GM18868 (cell line): Measurements from ENCODE around the gene KCNH3.
A peak's percentile ranks its signal among the peaks of the same experiment; 100 is the strongest.

Experiments used
- ATAC-seq: cut with Tn5 transposase; IDR thresholded peaks from one replicate; pipeline ENCODE4 v1.9.1; 2021; ENCODE audit warnings: mild to moderate bottlenecking, moderate library complexity; ENCODE audit not compliant: unreplicated experiment

Gene KCNH3

DNA sequence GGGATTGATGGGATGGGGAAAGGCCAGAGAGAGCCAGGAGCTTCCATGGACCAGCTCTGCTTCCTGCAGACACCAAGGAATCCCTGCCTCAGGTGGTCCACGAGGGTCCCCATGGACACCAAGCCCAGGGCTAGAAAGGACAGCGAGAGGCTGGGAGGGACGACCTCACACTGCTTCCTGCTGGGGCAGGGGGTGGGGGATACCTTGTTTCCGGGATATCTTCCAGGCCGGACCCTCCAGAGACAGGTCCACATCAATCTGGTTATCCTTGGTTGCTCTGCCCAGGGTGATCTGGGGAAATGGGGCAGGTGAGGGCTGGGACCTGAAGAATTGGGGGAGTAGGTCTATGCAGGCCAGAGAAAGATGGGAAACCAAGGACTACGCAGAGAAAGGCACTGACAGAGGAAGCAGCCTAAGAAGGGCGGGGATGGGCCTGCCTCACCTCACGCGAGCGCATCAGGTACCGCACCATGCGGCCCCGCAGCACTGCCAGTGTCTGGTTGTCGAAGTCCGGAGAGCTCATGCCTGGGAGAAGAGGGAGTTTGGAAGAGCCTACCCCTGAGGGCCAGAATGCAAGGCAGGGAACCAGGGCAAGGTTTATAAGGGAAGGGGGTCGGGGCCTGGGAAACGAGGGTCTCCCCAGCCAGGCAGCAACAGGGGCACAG, 20.3 kb downstream of the KCNH3 start:
- ATAC-seq: no peak

DNA sequence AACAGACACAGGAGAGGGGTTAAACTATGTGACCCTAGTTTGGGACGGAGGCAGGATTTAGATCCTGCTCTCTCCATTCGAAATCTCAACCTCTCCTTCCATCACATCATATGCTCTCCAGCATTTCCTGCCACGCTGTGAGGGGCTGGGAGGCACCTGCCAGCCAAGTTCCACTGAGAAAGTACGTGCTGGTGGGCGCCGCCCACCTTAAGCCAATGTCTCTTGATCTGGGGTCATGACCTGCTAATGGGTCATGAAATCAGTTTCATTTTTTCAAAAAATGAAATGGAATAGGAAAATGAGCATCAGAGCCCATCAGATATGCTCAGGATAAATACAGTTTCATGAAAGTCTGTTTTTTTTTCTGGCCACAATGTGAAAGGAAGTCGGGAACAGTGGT, 21.9 kb downstream of the KCNH3 start:
- ATAC-seq: no peak

DNA sequence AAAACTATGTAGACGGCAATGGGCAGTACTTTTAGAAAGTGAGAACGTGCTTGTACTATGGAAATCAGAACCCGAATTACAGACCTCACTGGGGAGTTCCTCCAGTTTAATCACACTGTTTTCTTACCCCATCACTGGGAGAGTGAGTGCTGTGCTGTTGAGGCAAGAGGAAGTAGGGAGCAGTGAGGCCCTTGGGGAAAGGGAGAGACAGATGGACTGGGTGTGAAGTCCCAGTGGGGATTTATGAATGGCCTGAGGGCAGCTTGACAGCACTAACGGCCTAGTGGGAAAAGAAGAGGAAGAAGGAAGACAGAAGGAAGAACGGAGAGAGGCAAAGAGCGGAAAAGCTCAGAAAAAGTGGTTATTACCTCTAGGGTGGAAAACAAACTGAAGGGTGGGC, 23.4 kb downstream of the KCNH3 start:
- no peak for ATAC-seq

DNA sequence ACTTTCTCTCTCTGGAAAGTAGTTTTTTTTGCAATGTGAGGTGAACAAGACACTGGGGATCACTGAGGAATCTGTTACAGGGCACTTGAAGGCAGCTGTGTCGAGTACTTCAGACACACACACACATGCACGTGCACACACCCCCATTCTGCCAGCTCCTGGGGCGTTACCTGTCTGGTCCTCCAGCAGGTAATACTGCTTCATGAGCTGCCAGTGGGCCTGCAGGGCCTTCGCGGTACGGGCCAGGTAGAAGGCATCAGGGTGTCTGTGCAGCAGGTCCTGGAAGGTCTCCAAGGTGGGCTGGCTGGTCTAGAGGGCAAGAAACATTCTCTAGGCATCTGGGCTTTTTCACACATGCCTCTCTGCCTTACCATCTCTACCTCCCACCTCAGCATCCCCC, 24.0 kb downstream of the KCNH3 start:
- no peak for ATAC-seq

DNA sequence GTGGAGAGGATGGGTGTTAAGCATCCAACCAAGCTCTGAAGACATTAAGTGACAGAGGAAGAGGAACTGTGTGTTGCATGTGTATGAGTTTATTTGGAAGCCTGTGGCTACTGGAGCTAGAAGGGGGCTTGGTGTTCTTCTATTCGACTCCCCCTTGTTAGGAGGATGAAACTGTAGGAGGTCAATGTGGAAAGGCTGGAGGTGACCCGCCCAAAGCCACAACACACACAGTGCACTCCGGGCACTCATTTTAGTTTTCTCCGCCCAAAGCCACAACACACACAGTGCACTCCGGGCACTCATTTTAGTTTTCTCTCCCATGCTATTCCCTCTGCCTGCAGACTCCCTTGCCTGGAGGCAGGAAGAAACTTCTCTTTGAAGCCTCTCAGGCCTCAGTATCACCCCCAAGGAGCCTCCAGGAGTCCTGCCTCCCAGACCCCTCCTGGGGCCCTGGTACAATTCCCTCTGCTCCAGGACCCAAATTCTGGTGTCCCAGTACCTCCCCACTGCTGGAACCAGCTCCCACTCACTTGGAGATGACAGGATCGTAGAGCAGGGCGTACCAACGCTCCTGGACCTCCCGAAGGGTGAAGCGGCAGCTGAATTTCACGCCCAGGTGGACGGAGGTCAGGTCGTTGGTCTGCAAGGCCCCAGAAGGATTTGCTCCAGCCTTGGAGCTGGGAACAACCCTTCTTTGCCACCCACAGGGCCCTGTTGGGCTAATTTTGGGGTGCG, 25.3 kb downstream of the KCNH3 start:
- no peak for ATAC-seq

DNA sequence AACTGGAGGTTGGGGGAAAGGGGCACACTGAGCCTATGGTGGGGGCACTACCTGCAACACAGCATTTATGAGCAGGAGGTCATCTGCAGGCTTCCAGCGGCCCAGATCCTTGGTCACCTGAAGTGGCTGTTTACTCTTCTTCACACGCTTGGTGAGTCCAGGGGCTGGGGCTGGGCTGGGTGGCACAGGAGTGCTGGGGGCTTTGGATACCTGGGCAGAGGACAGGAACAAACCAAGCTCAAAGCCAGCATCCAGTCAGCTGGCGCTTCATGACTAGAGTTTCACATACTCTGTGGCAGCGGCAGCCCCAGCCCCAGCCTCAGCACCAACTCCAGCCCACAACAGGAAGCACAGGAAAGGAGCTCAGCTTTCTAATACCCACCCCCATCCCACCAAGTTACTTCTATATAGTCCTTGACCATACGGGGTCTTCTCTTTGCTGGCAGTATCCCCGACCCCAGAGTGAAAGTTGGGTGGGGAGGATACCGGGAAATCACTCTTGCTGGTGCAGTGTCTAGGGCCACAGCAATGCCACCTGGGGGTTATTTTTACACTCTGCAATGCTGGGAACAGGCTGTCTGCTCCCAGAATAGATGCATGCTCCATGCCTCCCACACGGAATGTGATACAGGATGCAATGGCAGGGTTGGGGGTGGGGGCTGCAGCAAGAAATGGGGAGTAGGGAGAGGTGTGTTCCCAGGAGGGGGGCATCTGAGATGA, 26.0 kb downstream of the KCNH3 start:
- ATAC-seq: no peak

DNA sequence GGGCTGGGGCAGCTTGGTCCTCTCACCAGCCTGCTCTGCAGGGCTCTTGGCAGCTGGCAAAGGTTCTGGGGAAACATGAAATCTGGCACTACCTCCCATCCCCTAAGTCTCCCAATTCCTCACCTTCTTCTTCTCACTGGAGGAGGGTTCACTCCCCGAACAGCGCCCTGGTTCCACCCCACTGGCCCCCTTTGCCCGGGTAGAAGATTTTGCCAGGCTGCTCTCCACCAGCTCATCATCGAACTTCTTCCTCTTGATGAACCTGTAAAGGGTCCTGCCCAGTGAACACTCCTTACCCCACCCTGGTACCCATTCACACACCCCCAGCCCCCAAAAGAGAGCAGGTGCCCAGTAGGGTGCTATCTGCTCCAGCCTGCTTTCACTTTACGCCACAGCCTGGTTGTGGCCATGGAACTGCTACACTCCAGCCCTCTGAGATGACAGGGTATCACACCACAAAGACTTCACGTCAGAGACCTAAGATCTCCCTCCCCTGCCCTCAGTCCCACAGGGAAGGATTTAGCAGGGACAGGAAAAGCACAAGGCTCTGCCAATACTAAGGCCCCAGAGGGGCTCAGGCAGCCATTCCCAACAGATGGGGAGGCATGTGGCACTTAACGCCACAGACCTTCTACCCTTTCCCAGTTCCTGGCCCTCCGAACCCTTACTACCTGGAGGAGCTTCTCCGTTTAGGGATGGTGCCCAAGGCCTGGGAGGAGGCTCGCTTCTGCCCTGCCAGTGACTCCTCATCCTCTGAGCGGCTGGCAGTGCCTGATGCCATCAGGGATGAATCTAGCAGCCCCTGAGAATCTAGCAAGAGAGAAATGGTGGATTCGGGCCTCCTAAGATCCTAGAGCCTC, 26.8 kb downstream of the KCNH3 start:
- ATAC-seq: no peak

DNA sequence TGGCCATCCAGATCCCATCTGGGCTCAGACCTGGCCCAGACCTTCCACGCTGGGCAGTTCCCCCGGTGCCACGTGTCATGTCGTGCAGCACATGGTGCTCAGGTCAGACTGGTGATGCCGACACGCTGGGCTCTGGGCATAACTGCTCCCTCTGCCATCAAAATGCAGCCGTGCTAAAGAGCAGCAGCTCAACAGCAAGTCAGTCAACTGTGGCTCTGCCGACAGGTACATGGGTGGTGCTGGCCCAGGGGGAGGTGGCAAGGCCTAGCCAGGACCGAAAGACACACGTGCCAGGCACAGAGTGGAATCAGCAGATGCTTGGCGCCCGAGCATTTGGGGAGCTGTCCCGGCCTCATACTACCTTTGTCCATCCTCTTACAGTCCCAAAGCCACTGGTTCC, 27.5 kb downstream of the KCNH3 start:
- ATAC-seq: no peak

DNA sequence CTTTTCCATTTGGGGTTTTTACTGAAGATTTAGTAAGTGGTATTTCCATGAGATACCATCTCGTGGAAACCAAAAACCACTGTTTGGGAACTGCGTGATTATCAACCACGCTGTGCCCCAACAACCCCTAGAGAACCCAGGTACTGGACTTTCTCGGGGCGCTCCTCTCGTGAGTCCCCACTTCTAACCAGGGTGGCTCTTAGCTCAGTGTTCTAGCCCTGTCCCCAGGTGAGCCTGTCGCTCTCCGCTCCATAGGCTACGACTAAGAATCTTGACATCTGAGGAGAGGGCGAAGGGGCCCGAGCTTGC, 28.4 kb downstream of the KCNH3 start:
- peak; percentile 10 for ATAC-seq

DNA sequence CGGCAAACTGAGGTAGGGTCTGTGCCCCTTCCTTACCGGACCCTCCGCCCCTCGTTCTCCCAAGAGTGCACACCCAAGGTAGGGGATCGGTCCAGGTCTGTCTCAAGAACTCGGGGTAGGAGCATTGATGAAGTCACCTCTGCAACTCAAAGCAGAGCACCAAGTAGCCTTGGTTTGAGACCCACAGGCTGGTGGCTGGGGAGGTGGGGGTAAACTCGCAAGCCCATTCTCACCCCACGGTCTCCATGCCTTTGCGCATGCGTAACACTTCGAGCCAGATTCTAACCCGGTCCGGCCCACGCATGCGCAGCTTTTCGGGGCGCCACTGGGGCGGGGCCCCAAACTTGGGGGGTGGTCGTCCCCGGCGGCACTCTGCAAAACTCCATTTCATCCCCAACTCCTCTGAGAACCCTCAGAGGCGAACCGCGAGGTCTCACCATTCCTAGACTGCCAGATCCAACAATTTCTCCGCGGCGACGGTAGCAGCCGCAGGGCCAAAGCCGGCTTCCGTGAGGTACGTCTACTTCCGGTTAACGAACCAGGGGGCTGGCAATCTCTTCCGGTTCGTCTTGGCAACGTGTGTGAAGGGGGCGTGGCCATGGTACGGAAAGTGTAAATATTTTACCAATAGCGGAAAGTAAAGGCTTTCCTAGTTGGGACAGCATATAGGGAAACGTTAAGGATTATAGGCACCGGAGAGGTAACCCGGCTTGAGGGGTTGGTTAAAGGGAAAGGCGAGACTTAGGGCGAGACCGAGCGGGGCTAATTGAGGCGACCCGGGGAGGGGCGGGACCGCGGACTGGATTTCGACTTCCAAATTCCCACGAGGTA, 29.0 kb downstream of the KCNH3 start, which contains the start of gene MCRS1:
Gene MCRS1, minus strand, starts transcription at position 532 of the 831 bp plus-strand sequence. CDS start 1,411 bp downstream, outside the sequence.
- ATAC-seq: peak; percentile 84

DNA sequence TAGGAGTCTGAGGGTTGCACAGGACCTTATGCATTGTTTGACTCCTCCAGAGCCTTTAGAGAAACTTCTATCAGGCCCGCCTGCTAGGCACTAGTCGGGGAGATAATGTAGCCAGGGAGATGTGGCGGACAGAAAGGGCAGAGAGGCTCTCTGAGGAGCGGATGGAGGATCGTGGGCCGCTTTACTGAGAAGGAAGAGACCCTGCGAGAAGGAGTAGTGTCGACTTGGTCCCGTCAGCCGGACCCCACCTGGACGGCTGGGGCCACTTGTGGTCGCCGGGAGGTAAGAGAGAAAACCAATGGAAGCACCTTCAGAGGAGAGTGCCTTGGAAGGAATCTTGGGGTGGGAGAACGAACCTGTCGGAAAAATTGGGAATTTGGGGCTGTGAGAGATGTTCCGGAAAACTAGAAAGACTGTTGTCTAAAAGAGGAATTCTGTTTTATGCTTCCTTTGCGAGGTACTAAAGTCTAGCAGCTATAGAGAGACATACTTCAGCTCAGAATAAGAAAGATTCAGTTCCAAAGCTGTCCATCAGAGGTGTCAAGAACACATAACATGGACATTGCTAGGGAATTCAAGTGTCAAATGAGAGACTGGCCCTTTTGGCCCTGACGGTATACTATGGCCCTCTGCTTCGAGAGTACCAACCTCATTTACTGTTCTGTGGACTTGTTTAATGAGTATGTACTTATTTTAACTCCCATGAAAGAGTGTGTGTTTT, 29.8 kb downstream of the KCNH3 start:
- peak; percentile 28 for ATAC-seq

DNA sequence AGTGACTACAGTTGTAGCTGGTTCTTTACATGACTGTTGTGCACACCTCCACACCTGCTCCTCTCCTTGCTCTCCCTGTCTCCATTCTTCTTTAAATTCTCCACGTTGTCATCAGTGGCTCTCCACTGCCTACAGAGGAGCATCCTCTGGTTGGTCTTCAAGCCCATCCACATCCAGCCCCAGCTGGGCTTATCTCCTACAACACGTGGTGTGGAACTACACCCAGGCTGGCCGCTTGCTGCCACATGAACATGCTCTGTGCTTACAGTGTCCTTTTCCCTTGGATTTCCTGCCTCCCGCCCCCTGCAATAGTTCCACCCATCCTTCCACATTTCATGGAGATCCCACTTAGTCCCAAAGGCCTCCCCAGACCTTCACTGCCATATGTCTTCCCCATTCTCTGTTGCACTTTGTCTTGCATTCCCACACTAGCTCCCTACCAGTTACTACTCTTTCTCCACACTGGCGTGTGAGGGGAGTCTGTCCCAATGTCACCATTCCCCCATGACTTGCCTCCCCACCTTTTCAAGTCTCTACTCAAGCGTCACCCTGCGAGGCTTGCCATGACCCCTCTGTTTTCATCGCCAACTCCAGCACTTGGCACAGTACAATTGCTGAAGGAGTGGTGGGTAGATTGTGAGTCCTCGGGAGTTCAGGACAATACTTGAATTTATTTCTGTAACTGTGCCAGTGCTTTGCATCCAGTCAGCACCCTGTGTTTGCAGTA, 38.9 kb downstream of the KCNH3 start:
- ATAC-seq: no peak

DNA sequence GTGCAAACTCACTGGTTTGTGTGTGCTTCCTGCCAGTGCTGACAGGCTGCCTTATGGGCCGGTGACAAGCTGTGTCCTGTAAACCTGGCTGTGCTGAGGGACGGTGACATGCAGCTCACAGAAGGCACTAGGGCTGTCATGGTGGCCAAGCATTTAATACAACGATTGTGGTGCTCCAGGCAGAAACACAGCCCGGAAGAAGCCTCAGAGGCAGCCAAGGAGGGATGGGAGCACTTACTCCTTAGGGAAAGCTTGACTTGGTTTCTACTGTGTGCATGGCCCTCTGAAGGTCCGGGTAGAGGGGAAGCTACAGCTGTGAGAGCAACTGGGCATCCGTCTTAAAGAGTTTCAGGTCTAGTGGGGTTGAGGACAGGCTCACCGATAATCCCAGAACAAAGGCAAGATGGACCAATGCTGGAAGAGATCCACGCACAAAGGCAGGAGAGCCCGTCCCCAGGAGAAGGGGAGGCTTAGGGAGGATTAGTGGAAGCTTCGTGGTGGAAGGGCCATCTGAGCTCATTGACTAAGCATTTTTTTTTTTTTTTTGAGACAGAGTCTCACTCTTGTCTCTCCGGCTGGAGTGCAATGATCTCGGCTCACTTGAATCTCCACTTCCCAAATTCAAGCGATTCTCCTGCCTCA, 39.8 kb downstream of the KCNH3 start:
- no peak for ATAC-seq

DNA sequence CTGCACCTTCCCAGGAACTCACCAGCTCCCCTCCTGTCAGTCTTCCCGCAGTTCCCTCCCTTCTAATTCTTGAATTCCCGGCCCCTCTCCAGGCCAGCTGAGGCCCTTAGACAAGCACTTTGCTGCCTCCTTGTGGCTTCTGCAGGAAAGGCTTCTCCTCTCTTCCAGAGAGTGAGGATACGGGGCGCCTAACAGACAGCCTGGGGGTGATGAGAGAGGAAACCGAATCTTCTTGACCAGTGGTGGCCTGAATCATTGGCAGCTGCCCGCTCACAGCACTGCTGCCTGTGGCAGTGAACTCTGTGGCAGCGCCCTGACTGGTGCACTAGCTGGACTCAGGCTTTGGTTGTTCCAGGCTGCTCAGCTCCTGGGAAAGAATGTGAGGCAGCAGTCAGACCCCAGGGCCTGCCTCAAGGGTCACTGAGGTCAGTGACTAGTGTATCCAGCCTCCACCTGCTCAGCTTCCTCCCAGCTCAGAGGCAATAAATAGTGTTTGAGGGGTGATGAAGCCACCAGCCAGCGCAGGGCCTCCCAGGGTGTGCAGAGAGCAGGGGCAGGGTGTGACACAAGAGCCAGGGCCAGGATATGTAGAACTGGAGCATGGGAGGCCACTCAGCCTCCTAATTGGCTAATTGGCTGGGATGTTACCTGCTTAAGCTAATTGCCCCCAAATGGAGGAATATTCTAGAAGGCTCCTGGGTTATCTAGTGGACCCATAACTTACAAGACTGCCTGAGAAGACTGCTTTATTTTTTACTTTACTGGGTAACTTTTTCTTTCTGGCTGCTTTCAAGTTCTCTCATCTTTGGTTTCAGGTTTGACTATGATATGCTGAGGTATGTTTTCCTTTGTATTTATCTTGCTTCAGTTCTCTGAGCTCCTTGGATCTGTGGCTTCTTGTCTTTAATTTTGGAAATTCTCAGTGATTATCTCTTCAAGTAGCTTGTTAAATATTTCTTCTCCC, 42.0 kb downstream of the KCNH3 start:
- ATAC-seq: no peak

DNA sequence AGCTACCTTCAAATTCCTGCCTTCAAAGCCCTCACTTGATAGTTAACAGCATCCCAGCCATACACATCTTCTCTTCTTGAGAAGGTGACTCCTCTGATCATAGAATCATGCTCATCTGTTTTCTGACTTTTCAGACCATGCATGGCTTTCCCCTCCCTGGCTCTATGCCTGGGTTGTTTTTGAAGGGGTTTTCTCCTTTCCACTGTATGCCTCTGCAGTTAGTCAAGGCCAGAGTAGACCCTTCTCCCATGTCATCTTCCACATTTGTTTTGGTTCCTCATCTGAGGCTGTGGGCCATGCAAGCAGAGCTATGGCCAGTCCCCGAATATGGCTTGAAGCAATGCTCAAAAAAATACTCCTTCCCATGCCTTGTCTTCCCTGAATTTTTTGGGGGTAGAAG, 43.4 kb downstream of the KCNH3 start:
- ATAC-seq: peak; percentile 71

DNA sequence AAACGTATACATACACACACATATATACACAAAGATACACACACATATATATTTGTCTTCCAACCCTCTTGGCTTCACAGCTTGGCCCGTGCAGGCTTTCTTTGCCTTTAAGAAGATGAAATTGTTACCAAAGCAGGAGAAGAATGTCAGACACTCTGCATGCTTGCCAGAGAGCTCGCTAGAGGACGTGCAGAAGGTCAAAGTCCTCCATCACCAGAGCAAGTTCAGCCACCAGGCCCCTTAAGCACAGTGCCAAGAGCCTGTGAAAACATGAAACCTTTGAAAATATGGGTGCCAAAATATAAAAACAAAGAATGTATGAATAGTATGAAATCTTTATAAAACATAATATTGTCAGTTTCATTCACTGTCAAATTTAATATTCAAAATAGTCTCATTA, 44.0 kb downstream of the KCNH3 start:
- ATAC-seq: no peak

DNA sequence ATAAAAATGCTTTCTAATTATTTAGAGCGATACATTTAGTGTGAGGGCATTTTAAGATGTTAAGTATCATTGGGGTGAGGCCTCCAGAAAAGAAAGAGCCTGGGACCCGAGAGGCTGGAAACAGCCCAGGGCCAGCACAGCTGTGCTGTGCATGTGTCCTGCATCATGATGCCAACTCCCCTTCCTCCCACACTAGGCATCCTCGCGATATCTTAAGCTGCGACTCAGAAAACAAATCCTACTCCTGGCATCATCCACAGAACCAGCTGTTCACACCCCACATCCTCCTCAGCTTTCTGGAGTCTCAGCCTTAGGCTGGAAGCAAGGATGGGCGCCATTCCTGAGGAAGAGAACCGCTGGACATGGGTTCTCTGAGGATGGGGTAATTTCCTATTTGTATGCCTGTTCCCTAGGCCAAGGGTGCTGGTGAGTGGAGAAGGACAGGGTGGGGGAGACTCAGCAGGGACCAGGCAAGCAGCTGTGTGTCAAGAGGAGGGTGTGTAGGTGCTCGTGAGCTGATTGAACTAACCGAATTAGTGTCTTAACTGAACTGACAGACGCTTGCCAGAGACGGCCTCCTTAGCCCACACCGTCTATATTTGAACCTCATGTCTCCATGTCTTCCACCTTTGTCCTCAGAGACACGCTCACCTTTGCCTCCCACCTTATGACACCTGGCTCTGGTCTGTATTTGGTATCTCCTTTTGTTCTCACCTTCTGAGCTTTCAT, 44.7 kb downstream of the KCNH3 start:
- ATAC-seq: no peak
